PC-3 (cell line): ENCODE measurements around the gene ZNF789. TPM values are rescaled to one million over a fixed set of nuclear protein-coding genes. Genes with fewer than 3 reads are reported as not detected.

Source experiments
- ATAC-seq: fragments of 200-7000 bp; cut with Tn5 transposase; 2 replicates; pipeline ENCODE4 v1.9.1; 2020; ENCODE audit warnings: mild to moderate bottlenecking, moderate library complexity
- BruUV-seq: library from RNA; stranded (reverse); fragments of 400-500 nt; replicated peaks from 2 replicates; lab custom pipeline; 2021; lab: Mats Ljungman, UMichigan
- CTCF ChIA-PET: fragments of 300-600 bp; sonication (Branson Sonifier 250); formaldehyde crosslinking; loops from one replicate; lab custom pipeline; 2022; ENCODE audit warnings: antibody characterized with exemption; lab: Charles Lee
- POLR2A ChIA-PET: fragments of 300-600 bp; sonication (Branson Sonifier 250); formaldehyde crosslinking; loops from one replicate; lab custom pipeline; 2022; ENCODE audit warnings: antibody characterized with exemption; ENCODE audit not compliant: unreplicated experiment; lab: Charles Lee
- DNase-seq: peaks from one replicate; pipeline ENCODE4 v3.0.0-alpha.2; 2015
- H2AFZ ChIP-seq: fragments of 300-600 bp; sonication (generic); 2 replicates; pipeline ENCODE4 v1.6.0; 2016; ENCODE audit warnings: antibody characterized with exemption, low read length
- H3F3A ChIP-seq: fragments of 300-600 bp; sonication (generic); one replicate; pipeline ENCODE4 v1.6.0; 2017; ENCODE audit warnings: antibody characterized with exemption, low read length, control low read depth, mild to moderate bottlenecking; ENCODE audit not compliant: unreplicated experiment
- H3K27ac ChIP-seq: fragments of 300-600 bp; sonication (generic); 2 replicates; pipeline ENCODE4 v1.5.1; 2016; ENCODE audit warnings: mild to moderate bottlenecking, low read length
- H3K27me3 ChIP-seq: fragments of 300-600 bp; sonication (generic); 2 replicates; pipeline ENCODE4 v1.6.1; 2016; ENCODE audit warnings: low read length, mixed read lengths
- H3K36me3 ChIP-seq: fragments of 300-600 bp; sonication (generic); 2 replicates; pipeline ENCODE4 v1.6.1; 2016; ENCODE audit warnings: low read depth, mixed run types, low read length, mixed read lengths
- H3K4me1 ChIP-seq: fragments of 300-600 bp; sonication (generic); 2 replicates; pipeline ENCODE4 v1.5.1; 2016; ENCODE audit warnings: low read length; ENCODE audit not compliant: insufficient read depth
- H3K4me2 ChIP-seq: fragments of 300-600 bp; sonication (generic); 2 replicates; pipeline ENCODE4 v1.6.0; 2016; ENCODE audit warnings: low read length
- H3K4me3 ChIP-seq: fragments of 300-600 bp; sonication (generic); 2 replicates; pipeline ENCODE4 v1.5.1; 2016; ENCODE audit warnings: mild to moderate bottlenecking, low read length, mixed read lengths
- H3K79me2 ChIP-seq: fragments of 300-600 bp; sonication (generic); 2 replicates; pipeline ENCODE4 v1.6.1; 2017; ENCODE audit warnings: low read length, mixed read lengths
- H3K9ac ChIP-seq: fragments of 300-600 bp; sonication (generic); 2 replicates; pipeline ENCODE4 v1.6.0; 2016; ENCODE audit warnings: mild to moderate bottlenecking, low read length
- H3K9me2 ChIP-seq: fragments of 300-600 bp; sonication (generic); replicated peaks from 2 replicates; pipeline ENCODE4 v1.6.1; 2016; ENCODE audit warnings: mixed run types, low read length, mixed read lengths
- H3K9me3 ChIP-seq: fragments of 300-600 bp; sonication (generic); 2 replicates; pipeline ENCODE4 v1.6.1; 2016; ENCODE audit warnings: low read length, mixed read lengths
- H4K20me1 ChIP-seq: fragments of 300-600 bp; sonication (generic); 2 replicates; pipeline ENCODE4 v1.6.1; 2016; ENCODE audit warnings: low read length, mixed read lengths
- CTCF ChIP-seq: fragments of 300-600 bp; sonication (generic); conservative IDR thresholded peaks from 2 replicates; pipeline ENCODE4 v1.5.1; 2017; ENCODE audit warnings: antibody characterized with exemption, low read depth, mild to moderate bottlenecking, low read length
- EZH2 ChIP-seq: fragments of 300-600 bp; sonication (generic); IDR thresholded peaks from one replicate; pipeline ENCODE4 v1.6.1; 2017; ENCODE audit warnings: antibody characterized with exemption, mild to moderate bottlenecking, low read length; ENCODE audit not compliant: unreplicated experiment
- EZH2phosphoT487 ChIP-seq: fragments of 300-600 bp; sonication (generic); IDR thresholded peaks from 2 replicates; pipeline ENCODE4 v1.6.1; 2018; ENCODE audit warnings: mild to moderate bottlenecking, antibody characterized with exemption, low read length, borderline replicate concordance
- intact Hi-C: fragments of 100-400 bp; cut with micrococcal nuclease; formaldehyde crosslinking; loops from 2 replicates; pipeline ENCODE4 v1.9.0; 2023
- total RNA-seq: library from RNA; depleted of rRNA; stranded (reverse); fragments of >200 nt; gene quantifications from 2 replicates; pipeline ENCODE4 v1.2.3, GENCODE V29; 2014

ZNF789 gene
- total RNA-seq, 1 experiment from 2014 or later, result 8.3 TPM

- no peaks in the 10 kb centered on the region for H3K27me3 ChIP-seq
- no peak overlapping the region for H3K9ac ChIP-seq
- no peak overlapping the region for H3K4me2 ChIP-seq
- ChIA-PET CTCF (interaction anchor here (0.7 kb wide), 1 partner anchor 381 kb away, joined by 4 read pairs; no protein-coding TSS in a partner anchor), POLR2A (no interaction called here)
- H3K4me1 ChIP-seq, result no peaks in the 10 kb centered on the region
- BruUV-seq, result no TSS peak
- no peaks in the 10 kb centered on the region for H3K9me3 ChIP-seq
- no peak overlapping the region for H3K4me3 ChIP-seq
- H3K36me3 ChIP-seq, result peaks cover 47% of the 10 kb centered on the region
- no peaks in the 10 kb centered on the region for H3K9me2 ChIP-seq
- no peak overlapping the region for H3K27ac ChIP-seq
- H3K79me2 ChIP-seq, result peaks cover 42% of the 10 kb centered on the region
- peaks cover 33% of the 10 kb centered on the region for H4K20me1 ChIP-seq
- TF ChIP-seq EZH2phosphoT487 (no peak), CTCF (no peak), EZH2 (no peak)
- ATAC-seq (no peak), DNase-seq (no peak)
- peaks cover 6% of the 10 kb centered on the region for H3F3A ChIP-seq
- H2AFZ ChIP-seq, result no peak overlapping the region
- intact Hi-C loops, result no loop called here
These were observed 15.5 kb upstream of the ZNF789 start for GRCh38 chr7:99457050-99457649.

- DNase-seq (no peak), ATAC-seq (no peak)
- H3K4me2 ChIP-seq, result no peak overlapping the region
- H3K9me3 ChIP-seq, result no peaks in the 10 kb centered on the region
- H3K9ac ChIP-seq, result no peak overlapping the region
- H3K4me1 ChIP-seq, result no peaks in the 10 kb centered on the region
- no peak for TF ChIP-seq EZH2phosphoT487
- TF ChIP-seq EZH2, result no peak
- TF ChIP-seq CTCF, result no peak
- no peaks in the 10 kb centered on the region for H3K27me3 ChIP-seq
- no peak overlapping the region for H2AFZ ChIP-seq
- no peak overlapping the region for H3K27ac ChIP-seq
- peaks cover 34% of the 10 kb centered on the region for H4K20me1 ChIP-seq
- H3K9me2 ChIP-seq, result no peaks in the 10 kb centered on the region
- H3F3A ChIP-seq, result peaks cover 6% of the 10 kb centered on the region
- ChIA-PET CTCF (interaction anchor here (0.7 kb wide), 1 partner anchor 380 kb away, joined by 4 read pairs; no protein-coding TSS in a partner anchor), POLR2A (no interaction called here)
- peaks cover 45% of the 10 kb centered on the region for H3K36me3 ChIP-seq
- no peak overlapping the region for H3K4me3 ChIP-seq
- peaks cover 48% of the 10 kb centered on the region for H3K79me2 ChIP-seq
- intact Hi-C loops, result no loop called here
- BruUV-seq, result no TSS peak
These were observed 14.8 kb upstream of the ZNF789 start for GRCh38 chr7:99457650-99458493.
